ENCODE measurements around the gene CABP2. TPM values are rescaled to one million over a fixed set of nuclear protein-coding genes. Genes with fewer than 3 reads are reported as not detected.

The CABP2 gene
- total RNA-seq, 2 experiments from 2014 or later = not detected

Small RNAs within 50 kb of the gene (microRNA-seq; reads per million reads assigned to microRNA genes)
- gene MIR6752 (ENCODE audit: borderline microRNAs expressed, borderline replicate concordance) = 0.63 reads per million

Other genes with a start within 250 kb of the CABP2 start
- 100 to 1,000 TPM; 135 to 194 TPM for gene ANKRD13D, start 234.1 kb downstream of the CABP2 start, total RNA-seq
- 1 to 10 TPM; 8.2 to 9.6 TPM for gene SSH3, start 219.9 kb downstream of the CABP2 start, total RNA-seq
- gene POLD4, start 169.9 kb downstream of the CABP2 start, total RNA-seq = 10 to 100 TPM; 52.7 to 53.7 TPM
- gene CLCF1, start 149.8 kb downstream of the CABP2 start, total RNA-seq = under 1 TPM; 0.10 to 0.17 TPM
- gene RAD9A, start 131.5 kb downstream of the CABP2 start, total RNA-seq = 10 to 100 TPM; 49.3 to 53.7 TPM
- 100 to 1,000 TPM; 301 to 331 TPM for gene PPP1CA, start 121.6 kb downstream of the CABP2 start, total RNA-seq
- 100 to 1,000 TPM; 256 to 323 TPM for gene TBC1D10C, start 119.4 kb downstream of the CABP2 start, total RNA-seq
- 1 to 10 TPM; 1.2 to 1.9 TPM for gene CARNS1, start 107.8 kb downstream of the CABP2 start, total RNA-seq
- 10 to 100 TPM; 57.5 to 68.1 TPM for gene RPS6KB2, start 95.0 kb downstream of the CABP2 start, total RNA-seq
- 100 to 1,000 TPM; 328 to 389 TPM for gene PTPRCAP, start 85.8 kb downstream of the CABP2 start, total RNA-seq
- 100 to 1,000 TPM; 191 to 252 TPM for gene CORO1B, start 80.0 kb downstream of the CABP2 start, total RNA-seq
- not detected for gene GPR152, start 70.7 kb downstream of the CABP2 start, total RNA-seq
- gene CABP4, start 68.1 kb downstream of the CABP2 start, total RNA-seq = 1 to 10 TPM; 1.3 to 2.6 TPM
- gene TMEM134, start 54.2 kb downstream of the CABP2 start, total RNA-seq = 10 to 100 TPM; 42.2 to 47.2 TPM
- gene AIP, start 40.4 kb downstream of the CABP2 start, total RNA-seq = 100 to 1,000 TPM; 149 to 164 TPM
- gene PITPNM1, start 18.1 kb downstream of the CABP2 start, total RNA-seq = 100 to 1,000 TPM; 100 to 110 TPM
- 100 to 1,000 TPM; 117 to 126 TPM for gene CDK2AP2, start 15.3 kb downstream of the CABP2 start, total RNA-seq
- gene GSTP1, start 60.4 kb upstream of the CABP2 start, total RNA-seq = 100 to 1,000 TPM; 194 to 209 TPM
- 100 to 1,000 TPM; 204 to 228 TPM for gene NDUFV1, start 83.5 kb upstream of the CABP2 start, total RNA-seq
- 1 to 10 TPM; 7.3 to 8.8 TPM for gene NUDT8, start 106.5 kb upstream of the CABP2 start, total RNA-seq
- not detected for gene TBX10, start 116.3 kb upstream of the CABP2 start, total RNA-seq
- gene ACY3, start 127.3 kb upstream of the CABP2 start, total RNA-seq = under 1 TPM; 0.44 to 0.47 TPM
- not detected for gene ALDH3B2, start 151.2 kb upstream of the CABP2 start, total RNA-seq

All from activated CD4-positive, alpha-beta T cell treated with anti-CD3 and anti-CD28 coated beads, Interleukin-2, amount 10 ng/mL, durations not matched to agents 7 days and 5 days (primary cell).